Stimulated activated CD8-positive, alpha-beta memory T cell treated with anti-CD3 and anti-CD28 coated beads, Interleukin-15, amount 100 ng/mL, for 24 hours (primary cell): ENCODE data around the gene DACH1.

Source experiments
- DNase-seq: peaks from one replicate; pipeline ENCODE4 v3.0.0-alpha.2; 2020; ENCODE audit warnings: low read depth

Gene DACH1

DNA sequence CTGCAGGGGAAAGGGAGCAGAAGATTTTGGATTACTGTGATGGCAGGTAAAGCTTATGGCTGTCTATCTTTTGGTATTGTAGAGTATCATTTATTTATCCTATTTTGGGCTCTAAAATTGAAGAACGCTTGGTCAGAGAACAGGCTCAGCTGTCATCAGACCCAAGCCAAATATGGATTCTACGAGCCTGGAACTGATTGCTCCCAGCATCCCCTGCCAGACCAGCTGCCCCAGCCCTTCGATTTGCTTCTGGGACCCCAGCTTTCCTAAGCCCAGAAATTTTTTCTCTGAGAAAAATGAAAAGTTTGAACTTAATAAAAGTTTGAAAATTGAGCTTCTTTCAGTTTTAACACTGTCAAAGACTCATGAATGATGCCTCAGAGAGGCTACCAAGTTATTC is 472.8 kb downstream of the DACH1 start:
- no peak for DNase-seq
